VCaP (cell line): ENCODE results near the gene GPR146.
"Not testable (repeated sequence)": the region's sequence is repeated elsewhere in the genome, so short reads cannot be mapped to it uniquely, and the experiment has no call there.

ENCODE experiments used
- H3K27ac ChIP-seq: fragments of 450-650 bp; 2 replicates; pipeline ENCODE4 v1.5.1; 2017
- CTCF ChIP-seq: fragments of 450-650 bp; conservative IDR thresholded peaks from 2 replicates; pipeline ENCODE4 v1.5.1; 2017; ENCODE audit warnings: mild to moderate bottlenecking, moderate library complexity

The GPR146 gene

GRCh38 chr7:1068619-1069018 is 24.3 kb downstream of the GPR146 start:
- H3K27ac ChIP-seq, result no peak overlapping the region
- no peak for TF ChIP-seq CTCF

GRCh38 chr7:1070544-1071011 is 26.2 kb downstream of the GPR146 start:
- H3K27ac ChIP-seq, result no peak overlapping the region
- TF ChIP-seq CTCF, result no peak

- no peak overlapping the region for H3K27ac ChIP-seq
- no peak for TF ChIP-seq CTCF
Measured at GRCh38 chr7:1071731-1072254, 27.4 kb downstream of the GPR146 start.

GRCh38 chr7:1073142-1073977 is 29.0 kb downstream of the GPR146 start:
- H3K27ac ChIP-seq, result no peak overlapping the region
- no peak for TF ChIP-seq CTCF

GRCh38 chr7:1074018-1074417 is 29.7 kb downstream of the GPR146 start:
- not testable (repeated sequence) for H3K27ac ChIP-seq

- no peak overlapping the region for H3K27ac ChIP-seq
- no peak for TF ChIP-seq CTCF
Measured at GRCh38 chr7:1074593-1075431, 30.5 kb downstream of the GPR146 start.

- H3K27ac ChIP-seq, result no peak overlapping the region
- no peak for TF ChIP-seq CTCF
Measured at GRCh38 chr7:1076184-1077072, 32.1 kb downstream of the GPR146 start.
